Stimulated activated CD4-positive, alpha-beta T cell treated with anti-CD3 and anti-CD28 coated beads, Interleukin-2, amount 100 ng/mL, for 4 hours (primary cell): Measurements from ENCODE around the gene DIP2C.

ENCODE experiments used
- DNase-seq: peaks from one replicate; pipeline ENCODE4 v3.0.0-alpha.2; 2020; ENCODE audit warnings: low read depth

Gene DIP2C

DNA sequence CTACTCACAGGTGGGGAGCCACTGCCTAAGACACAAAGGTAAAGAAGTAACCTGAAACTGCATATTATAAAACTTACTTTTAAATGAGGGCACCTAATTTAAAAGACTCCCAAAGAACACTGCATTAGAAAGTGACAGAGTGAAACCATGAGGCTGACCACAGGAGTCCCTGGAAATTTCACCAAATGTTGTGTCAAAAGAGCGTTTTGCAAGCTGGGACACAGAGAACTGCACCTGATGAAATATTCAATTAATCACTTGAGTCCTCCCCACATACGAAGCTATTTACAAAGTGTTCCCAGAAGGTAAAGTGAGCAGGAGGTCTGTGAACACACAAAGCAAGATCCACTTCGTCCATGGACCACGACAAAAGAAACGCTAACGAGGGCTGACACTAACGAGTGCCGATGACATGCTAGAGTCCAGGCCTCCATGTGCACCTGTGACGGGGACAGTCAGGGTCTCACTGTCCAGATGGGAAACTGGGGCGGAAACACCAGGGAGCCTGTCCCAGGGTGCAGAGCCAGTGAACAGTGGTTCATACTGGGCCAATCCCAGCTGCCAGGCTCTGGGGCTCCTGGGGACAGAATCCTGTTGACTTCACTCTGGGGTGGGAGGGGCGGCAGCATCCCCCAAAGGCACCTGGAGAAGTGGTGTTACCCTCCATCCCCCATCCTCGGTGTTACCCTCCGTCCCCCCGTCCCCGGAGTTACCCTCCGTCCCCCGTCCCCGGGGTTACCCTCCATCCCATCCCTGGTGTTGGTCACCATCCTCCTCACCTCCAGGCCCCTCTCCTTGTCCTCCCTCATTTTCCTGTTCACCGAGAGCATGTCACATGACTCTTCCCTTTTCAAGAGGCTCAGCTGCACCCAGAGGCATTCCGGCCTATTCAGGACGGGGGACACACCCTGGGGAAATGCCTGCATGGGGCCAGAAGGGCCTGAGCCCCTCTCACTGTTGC is 63.4 kb downstream of the DIP2C start:
- DNase-seq, result no peak

DNA sequence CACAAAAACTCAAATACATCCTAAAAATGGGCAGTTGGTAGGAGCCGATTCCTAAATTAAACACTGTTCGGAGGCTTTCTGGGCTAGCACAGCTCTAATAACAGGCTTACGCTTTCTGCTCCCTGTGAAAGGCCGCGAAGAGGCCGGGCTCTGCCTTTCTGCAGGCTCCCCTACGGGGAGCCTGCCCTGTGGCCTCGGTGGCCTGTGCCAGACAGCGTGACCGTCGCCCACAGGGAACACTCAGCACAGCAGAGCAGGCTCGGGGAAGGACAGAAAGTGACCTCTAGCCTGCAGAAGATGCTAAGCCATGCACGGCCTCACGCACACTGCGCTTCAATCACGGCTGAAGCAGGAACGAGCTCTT is 64.2 kb downstream of the DIP2C start:
- DNase-seq, result no peak

GRCh38 chr10:624605-625332 is 64.7 kb downstream of the DIP2C start:
- DNase-seq, result no peak

DNA sequence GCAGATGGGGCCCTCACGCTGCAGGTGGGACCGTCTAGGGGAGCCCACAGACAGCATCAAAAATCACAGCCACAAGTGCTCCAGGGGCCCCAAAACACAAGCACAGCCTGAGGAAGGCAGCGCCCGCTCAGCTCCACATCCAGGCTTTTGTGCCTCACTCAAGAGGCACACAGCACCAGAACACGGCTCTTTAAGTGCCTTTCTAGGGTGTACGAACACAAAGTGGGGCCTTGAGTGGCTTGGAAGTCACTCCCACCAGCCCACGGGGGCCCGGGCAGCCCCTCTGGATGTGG is 65.2 kb downstream of the DIP2C start:
- DNase-seq, result no peak

GRCh38 chr10:623477-624311 is 65.8 kb downstream of the DIP2C start:
- DNase-seq, result no peak

DNA sequence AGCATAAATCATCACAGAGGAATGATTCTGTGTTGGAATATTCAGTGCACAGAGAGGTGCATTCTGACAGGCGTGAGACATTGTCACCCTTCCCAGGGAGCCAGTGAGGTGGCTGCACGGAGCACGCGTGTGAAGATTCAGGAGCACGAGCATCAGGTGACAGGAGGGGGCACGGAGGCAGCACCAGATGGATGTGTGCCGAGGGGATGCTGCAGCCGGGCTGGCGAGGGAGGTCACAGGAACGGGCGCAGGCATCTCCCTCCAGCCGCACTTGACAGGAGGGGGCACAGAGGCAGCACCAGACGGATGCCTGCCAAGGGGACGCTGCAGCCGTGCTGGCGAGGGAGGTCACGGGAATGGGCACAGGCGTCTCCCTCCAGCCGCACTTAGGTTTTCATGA is 66.5 kb downstream of the DIP2C start:
- DNase-seq, result no peak

DNA sequence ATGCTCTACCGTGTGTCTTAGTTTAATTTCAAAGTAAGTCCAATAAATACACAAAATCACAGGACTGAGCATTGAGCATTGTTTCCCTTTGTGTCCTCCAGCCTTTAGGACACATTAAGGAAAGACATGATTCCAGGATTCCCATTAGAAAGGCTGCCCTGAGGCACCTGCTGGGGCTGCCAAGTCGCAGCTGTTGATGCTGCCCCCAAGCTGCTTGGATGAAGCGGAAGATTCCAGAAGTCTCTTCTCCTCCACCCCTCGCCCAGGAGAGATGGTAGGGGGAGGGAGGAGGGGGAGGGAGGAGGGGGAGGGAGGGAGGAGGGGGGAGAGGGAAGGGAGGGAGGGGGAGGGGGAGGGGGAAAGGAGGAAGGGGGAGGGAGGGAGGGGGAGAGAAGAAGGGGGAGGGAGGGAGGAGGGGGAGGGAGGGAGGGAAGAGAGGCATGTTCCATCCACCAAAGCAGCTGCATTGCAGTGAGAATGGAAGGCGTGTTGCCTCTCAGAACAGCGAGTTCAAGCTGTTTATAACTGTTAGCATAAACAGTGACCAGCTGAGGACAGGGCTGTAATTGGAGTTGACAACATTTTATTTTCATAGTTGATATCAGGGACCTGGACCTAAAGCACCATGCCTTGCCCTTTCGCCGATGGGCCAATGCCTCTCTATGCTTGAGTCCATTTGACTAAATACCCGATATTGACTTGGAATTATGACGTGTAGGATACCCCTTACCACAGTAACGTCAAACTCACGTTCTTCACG is 67.3 kb downstream of the DIP2C start:
- DNase-seq, result no peak

DNA sequence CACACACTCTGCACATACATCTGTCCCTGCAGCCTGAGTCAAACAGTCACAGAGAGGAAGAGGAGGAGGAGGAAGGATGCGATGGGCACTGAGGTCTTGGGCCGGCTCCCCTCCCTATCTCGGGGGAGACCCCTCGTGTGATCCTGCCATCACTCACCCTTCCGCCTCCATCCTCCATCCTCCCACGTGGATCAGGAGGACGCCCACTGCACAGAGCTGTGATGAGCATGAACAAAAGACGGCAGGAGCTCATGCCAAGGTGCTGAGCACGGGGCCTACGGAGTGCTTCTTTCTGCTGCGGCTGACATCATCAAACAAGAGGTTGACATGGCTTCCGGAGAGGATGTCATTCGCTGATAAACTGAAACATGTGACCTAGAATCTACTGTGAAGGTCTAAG is 68.0 kb downstream of the DIP2C start:
- no peak for DNase-seq

DNA sequence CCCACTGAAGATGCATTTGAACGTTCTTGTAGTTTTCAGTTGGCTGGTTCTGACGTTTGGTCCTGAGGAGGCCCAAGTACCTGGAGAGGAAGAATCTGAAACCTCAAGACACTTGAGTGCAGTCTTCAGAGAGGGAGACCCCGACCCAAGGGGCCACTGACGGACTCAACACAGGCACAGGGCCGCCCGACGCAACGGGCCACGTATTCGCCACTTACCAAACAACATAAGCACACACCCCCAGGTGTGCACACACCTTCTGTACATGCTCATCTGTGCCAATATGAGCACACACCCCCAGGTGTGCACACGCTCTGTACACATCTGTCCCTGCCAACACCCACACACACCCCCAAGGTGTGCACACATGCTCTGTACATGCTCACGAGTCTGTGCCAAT is 68.5 kb downstream of the DIP2C start:
- DNase-seq, result no peak

- no peak for DNase-seq
These were observed 69.1 kb downstream of the DIP2C start for GRCh38 chr10:620417-620816.

- no peak for DNase-seq
These were observed 69.8 kb downstream of the DIP2C start for GRCh38 chr10:619710-620109.

DNA sequence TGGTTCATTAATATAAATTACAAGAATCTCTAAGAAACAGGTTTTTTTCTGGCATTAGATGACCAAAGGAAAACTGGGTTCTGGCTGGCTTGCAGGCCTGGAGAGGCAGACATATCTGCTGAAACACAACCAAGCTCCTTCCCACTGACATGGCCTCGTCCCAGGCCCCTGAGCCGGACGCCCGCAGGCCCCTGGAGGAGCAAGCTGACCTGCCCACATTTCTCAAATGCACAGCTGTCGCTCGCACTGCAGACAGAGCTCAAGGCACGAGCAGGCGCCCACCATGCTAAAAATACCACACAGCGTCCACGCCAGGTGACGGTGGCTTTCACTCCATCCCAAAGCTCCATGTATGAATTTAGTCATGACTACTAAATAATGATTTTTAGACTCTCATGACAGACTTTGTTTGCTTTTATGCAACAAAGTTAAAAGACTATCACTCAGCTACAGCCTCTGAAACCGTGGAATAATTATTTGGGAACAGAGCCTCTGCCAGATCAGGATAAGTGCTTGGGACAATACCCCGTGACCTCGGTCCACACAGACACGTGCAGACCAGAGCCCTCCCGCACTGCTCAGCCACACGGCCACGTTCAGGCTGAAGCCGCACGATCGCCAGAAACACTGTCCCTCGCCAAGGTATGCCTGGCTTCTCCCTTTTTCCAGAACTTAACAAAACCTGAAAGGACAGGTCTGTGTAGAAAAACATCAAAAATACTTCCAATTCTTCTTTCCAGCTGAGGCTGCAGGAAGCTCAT is 71.1 kb downstream of the DIP2C start:
- DNase-seq, result no peak

DNA sequence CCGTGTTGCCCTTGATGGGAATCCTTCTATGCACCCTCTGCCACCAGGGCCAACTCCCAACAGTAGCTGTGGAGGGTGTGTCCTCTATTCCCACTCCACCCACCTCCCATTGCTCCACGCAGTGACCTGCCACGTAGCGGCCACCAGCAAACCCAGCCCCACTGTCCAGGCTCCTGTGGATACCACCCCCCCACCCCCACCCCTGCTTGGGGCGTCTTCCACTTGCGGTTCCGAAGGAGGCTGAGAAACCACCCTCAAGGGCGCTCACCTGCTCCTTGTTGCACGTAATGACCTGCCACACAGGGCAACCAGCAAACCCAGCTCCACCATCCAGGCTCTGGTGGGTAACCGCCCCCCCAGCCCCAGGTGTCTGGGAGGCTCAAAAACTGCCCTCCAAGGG is 72.0 kb downstream of the DIP2C start:
- DNase-seq, result no peak

GRCh38 chr10:615583-616152 is 73.8 kb downstream of the DIP2C start:
- no peak for DNase-seq

- DNase-seq, result no peak
These were observed 74.5 kb downstream of the DIP2C start for GRCh38 chr10:614790-615582.

- DNase-seq, result no peak
These were observed 75.2 kb downstream of the DIP2C start for GRCh38 chr10:614139-614711.

DNA sequence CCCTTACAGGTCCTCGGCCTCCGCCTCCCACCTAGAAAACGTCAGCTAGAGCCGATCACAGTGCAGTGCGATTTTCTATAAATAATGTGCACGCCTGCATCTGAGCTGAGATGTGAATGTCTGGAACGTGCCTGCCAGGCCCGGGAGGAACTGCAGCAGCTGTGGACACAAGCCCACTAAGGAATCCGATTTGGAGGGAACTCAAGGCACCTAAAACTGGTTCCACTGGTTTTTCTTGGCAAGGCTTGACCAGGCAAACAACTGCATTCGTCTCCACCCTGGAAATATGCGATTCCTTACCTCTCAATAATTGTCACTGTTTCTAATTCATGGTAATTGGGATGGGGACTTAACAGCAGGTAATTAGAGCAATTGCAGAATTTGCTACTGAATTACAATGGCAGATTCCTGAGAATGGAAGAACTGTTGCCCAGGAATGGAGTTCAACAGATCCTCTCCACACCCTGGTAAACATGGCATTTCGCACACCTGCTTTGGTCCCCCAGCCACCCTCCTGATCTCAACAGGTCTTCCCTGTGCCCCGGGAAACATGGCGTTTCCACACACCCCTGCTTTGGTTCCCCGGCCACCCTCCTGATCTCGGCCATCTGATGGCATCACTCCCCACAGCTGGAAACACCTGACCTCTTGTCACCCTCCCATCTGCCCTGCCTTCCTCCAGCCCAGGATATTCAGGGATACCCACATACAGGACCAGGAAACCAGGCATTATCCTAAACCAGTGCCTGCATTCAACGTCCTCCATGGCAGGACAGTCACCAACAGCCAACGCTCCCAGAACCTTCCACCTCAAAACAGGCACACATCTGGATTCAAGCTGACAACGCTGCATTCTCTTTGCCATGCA is 76.0 kb downstream of the DIP2C start:
- DNase-seq, result no peak

DNA sequence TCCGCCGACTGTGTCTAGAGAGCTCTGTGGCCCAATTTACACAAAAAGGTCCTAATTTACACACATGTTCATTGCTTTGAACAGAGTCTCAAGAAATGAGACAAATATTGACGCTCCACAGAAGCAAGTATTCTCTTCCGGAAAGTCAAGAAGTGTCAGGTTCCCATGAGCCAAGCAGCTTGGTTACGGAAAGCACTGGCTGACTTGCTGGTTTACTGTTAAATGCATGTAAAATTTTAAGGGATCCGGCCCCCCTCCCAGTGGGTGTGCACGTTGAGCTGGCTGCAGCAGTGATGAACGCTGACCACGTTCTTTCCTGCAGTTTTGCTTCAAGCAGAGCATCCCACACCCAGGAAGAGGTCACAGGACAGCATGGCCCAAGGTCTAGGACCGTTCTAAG is 76.8 kb downstream of the DIP2C start:
- DNase-seq, result no peak
